ENCODE data around the gene MBNL1.

MBNL1 gene

DNA sequence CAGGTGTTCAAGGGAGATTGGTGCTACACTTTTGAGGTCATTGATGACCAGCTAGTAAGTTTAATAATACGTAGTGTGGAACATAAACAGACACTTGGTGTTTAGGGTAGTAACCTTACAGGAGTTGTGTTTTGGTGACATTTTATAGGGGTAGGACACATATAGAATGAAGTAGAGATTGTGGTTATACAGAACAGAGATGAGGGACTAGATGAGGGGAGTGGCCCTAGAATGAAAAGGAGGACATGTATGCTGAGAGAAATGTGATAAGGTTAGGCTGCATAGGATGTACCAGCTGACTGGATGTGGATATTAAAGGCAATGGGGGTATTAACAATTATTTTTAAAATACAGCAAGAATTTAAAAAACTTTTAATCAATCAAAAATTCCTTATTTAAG, 8.0 kb downstream of the MBNL1 start:
- CTCF ChIA-PET: interaction anchor here (0.7 to 1.9 kb wide), 6 partner anchors 11 to 167 kb away, joined by 3 to 6 read pairs (median 3); no protein-coding TSS in a partner anchor
- POLR2A ChIA-PET: no interaction called here
- DNase-seq (ENCODE audit: extremely low spot score): no peak
- TF ChIP-seq, protein P1, sequence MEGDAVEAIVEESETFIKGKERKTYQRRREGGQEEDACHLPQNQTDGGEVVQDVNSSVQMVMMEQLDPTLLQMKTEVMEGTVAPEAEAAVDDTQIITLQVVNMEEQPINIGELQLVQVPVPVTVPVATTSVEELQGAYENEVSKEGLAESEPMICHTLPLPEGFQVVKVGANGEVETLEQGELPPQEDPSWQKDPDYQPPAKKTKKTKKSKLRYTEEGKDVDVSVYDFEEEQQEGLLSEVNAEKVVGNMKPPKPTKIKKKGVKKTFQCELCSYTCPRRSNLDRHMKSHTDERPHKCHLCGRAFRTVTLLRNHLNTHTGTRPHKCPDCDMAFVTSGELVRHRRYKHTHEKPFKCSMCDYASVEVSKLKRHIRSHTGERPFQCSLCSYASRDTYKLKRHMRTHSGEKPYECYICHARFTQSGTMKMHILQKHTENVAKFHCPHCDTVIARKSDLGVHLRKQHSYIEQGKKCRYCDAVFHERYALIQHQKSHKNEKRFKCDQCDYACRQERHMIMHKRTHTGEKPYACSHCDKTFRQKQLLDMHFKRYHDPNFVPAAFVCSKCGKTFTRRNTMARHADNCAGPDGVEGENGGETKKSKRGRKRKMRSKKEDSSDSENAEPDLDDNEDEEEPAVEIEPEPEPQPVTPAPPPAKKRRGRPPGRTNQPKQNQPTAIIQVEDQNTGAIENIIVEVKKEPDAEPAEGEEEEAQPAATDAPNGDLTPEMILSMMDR (IDR thresholded peaks at IDR 0.05; ENCODE audit: control extremely low read depth, extremely low read depth, low read depth, missing control alignments): no peak

GRCh38 chr3:152277198-152277597, 8.5 kb downstream of the MBNL1 start:
- CTCF ChIA-PET: interaction anchor here (1.0 to 1.9 kb wide), 5 partner anchors 19 to 167 kb away, joined by 3 to 6 read pairs (median 3); no protein-coding TSS in a partner anchor
- TF ChIP-seq, protein P1 (IDR thresholded peaks at IDR 0.05; ENCODE audit: control extremely low read depth, extremely low read depth, low read depth, missing control alignments): no peak
- no peak for DNase-seq (ENCODE audit: extremely low spot score)
- POLR2A ChIA-PET: no interaction called here

- CTCF ChIA-PET: interaction anchor here (1.1 to 1.4 kb wide), 3 partner anchors 10 to 170 kb away, joined by 3 to 7 read pairs (median 4); partner anchors contain the start of gene MBNL1
- TF ChIP-seq, protein P1 (IDR thresholded peaks at IDR 0.05; ENCODE audit: control extremely low read depth, extremely low read depth, low read depth, missing control alignments): no peak
- no peak for DNase-seq (ENCODE audit: extremely low spot score)
- POLR2A ChIA-PET: interaction anchor here (1.1 kb wide), 1 partner anchor 10 kb away, joined by 3 read pairs; the partner anchor contains the start of gene MBNL1
Observed at GRCh38 chr3:152278756-152279427, 10.2 kb downstream of the MBNL1 start.

DNA sequence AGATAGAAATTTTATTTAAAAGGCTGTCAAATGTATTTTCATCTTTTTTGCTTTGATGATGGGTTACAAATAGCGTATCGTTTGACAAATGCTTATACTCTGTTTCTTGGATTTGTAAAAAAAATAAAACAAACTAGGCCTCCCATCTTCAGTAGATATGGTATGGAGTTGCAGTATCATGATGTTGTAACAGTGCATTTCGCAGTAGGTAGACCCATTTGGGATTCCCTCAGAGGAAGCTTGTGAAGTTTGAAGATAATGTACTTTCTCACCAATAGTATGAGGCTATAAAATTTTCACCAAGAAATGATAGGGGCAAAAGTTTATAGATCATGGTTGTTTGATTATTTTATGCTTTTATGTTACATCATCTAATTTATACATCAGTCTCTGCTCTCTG, 10.8 kb downstream of the MBNL1 start:
- no peak for DNase-seq (ENCODE audit: extremely low spot score)
- TF ChIP-seq, protein P1 (IDR thresholded peaks at IDR 0.05; ENCODE audit: control extremely low read depth, extremely low read depth, low read depth, missing control alignments): no peak
- CTCF ChIA-PET: interaction anchor here (1.1 to 1.4 kb wide), 5 partner anchors 8 to 169 kb away, joined by 3 to 7 read pairs (median 4); partner anchors contain the start of gene MBNL1
- POLR2A ChIA-PET: interaction anchor here (0.6 to 1.1 kb wide), 2 partner anchors 10 to 11 kb away, joined by 3 read pairs; partner anchors contain the start of gene MBNL1

GRCh38 chr3:152280539-152280938, 11.8 kb downstream of the MBNL1 start:
- ChIA-PET CTCF (interaction anchor here (1.0 to 2.2 kb wide), 7 partner anchors 9 to 97 kb away, joined by 3 to 9 read pairs (median 5); no protein-coding TSS in a partner anchor), POLR2A (interaction anchor here (0.9 kb wide), 1 partner anchor 29 kb away, joined by 4 read pairs; no protein-coding TSS in a partner anchor)
- TF ChIP-seq, protein P1 (IDR thresholded peaks at IDR 0.05; ENCODE audit: control extremely low read depth, extremely low read depth, low read depth, missing control alignments): no peak

GRCh38 chr3:152281133-152281713, 12.5 kb downstream of the MBNL1 start:
- TF ChIP-seq, protein P1 (IDR thresholded peaks at IDR 0.05; ENCODE audit: control extremely low read depth, extremely low read depth, low read depth, missing control alignments): no peak
- CTCF ChIA-PET: interaction anchor here (1.0 to 2.2 kb wide), 7 partner anchors 10 to 98 kb away, joined by 3 to 9 read pairs (median 5); no protein-coding TSS in a partner anchor
- no peak for DNase-seq (ENCODE audit: extremely low spot score)
- POLR2A ChIA-PET: interaction anchor here (0.5 to 0.9 kb wide), 2 partner anchors 16 to 28 kb away, joined by 4 to 5 read pairs; no protein-coding TSS in a partner anchor

More at GRCh38 chr3:152280539-152280938, 11.8 kb downstream of the MBNL1 start:
- no peak for DNase-seq (ENCODE audit: extremely low spot score)
